ENCODE data around the gene S100A12.

S100A12 gene

DNA sequence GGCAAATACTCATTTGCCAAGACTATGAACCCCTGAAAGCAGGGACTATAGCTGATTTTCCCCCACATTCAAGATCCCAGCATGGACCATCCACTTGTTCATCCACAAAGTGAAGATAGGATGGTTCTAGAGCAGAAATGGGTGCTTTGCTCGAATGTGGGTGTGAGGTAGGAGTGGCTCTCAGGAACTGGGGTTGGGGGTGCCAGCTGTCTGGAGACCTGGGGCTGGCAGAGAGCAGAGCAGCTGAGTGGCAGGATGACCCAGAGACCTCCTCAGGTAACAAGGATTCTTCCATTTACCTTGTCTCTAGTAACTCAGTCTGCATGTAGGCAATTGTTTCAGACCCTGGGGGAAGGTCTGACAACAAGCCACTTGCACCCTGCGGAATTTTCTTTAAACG lies 11.8 kb downstream of the S100A12 start:
- TF ChIP-seq EZH2phosphoT487 (IDR thresholded peaks at IDR 0.05; ENCODE audit: borderline replicate concordance, low read length): no peak
- TF ChIP-seq, protein P1, sequence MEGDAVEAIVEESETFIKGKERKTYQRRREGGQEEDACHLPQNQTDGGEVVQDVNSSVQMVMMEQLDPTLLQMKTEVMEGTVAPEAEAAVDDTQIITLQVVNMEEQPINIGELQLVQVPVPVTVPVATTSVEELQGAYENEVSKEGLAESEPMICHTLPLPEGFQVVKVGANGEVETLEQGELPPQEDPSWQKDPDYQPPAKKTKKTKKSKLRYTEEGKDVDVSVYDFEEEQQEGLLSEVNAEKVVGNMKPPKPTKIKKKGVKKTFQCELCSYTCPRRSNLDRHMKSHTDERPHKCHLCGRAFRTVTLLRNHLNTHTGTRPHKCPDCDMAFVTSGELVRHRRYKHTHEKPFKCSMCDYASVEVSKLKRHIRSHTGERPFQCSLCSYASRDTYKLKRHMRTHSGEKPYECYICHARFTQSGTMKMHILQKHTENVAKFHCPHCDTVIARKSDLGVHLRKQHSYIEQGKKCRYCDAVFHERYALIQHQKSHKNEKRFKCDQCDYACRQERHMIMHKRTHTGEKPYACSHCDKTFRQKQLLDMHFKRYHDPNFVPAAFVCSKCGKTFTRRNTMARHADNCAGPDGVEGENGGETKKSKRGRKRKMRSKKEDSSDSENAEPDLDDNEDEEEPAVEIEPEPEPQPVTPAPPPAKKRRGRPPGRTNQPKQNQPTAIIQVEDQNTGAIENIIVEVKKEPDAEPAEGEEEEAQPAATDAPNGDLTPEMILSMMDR (IDR thresholded peaks at IDR 0.05; ENCODE audit: low read depth, low read length, poor library complexity, severe bottlenecking): no peak
- Histone ChIP-seq H3K9me3 (ENCODE audit: control insufficient read depth, insufficient read depth, low read length) (no peaks in the 10 kb centered on the region), H3K4me2 (ENCODE audit: low read length) (no peak overlapping the region), H3F3A (ENCODE audit: control insufficient read depth, insufficient read depth) (no peaks in the 10 kb centered on the region), H3K27me3 (ENCODE audit: control insufficient read depth, low read length) (peaks cover 11% of the 10 kb centered on the region), H3K36me3 (ENCODE audit: control insufficient read depth, low read length) (no peaks in the 10 kb centered on the region), H3K79me2 (ENCODE audit: control insufficient read depth, low read length) (no peaks in the 10 kb centered on the region), H3K9me2 (replicated peaks; ENCODE audit: control insufficient read depth, low read length) (no peaks in the 10 kb centered on the region), H3K27ac (ENCODE audit: low read depth, low read length) (no peak overlapping the region), H4K20me1 (ENCODE audit: control insufficient read depth, insufficient read depth, low read depth, low read length) (no peaks in the 10 kb centered on the region; the same call in 1 of the 2 replicates), H3K4me3 (ENCODE audit: low read length) (no peak overlapping the region), H3K4me1 (ENCODE audit: control insufficient read depth, low read length) (no peaks in the 10 kb centered on the region)

DNA sequence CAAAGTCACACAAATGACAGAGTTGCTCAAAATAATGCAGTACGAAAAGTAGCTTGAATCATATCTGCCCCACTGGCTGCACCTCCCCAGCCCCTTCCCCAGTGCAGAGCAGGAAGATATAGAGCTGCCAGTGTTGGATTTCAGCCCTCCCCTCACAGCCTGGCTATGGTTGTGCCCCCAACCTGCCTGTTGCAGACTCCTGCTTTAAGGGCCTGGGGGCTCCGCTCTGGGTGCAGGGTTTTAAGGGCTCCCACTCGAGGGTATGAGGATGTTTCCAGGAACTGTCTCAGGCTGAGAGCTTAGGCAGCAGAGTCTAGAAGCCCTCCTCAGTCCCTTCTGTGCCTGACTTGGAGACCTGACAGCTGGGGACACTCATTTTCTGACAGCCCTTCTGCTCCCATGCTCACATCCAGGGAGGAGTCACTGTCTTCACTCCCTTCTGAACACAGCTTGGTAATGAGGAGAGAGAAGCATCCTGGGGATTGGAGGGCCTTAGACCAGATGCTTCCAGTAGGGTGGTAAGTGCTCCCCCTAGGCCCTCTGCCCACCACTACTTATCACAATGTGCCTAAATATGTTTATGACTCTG lies 13.1 kb downstream of the S100A12 start:
- no peak for TF ChIP-seq EZH2phosphoT487 (IDR thresholded peaks at IDR 0.05; ENCODE audit: borderline replicate concordance, low read length)
- TF ChIP-seq, protein P1 (IDR thresholded peaks at IDR 0.05; ENCODE audit: low read depth, low read length, poor library complexity, severe bottlenecking): no peak
- no peaks in the 10 kb centered on the region for H3K9me3 ChIP-seq (ENCODE audit: control insufficient read depth, insufficient read depth, low read length)
- H3K4me2 ChIP-seq (ENCODE audit: low read length): no peak overlapping the region
- no peaks in the 10 kb centered on the region for H3K4me1 ChIP-seq (ENCODE audit: control insufficient read depth, low read length)
- H3K4me3 ChIP-seq (ENCODE audit: low read length): no peak overlapping the region
- H4K20me1 ChIP-seq (ENCODE audit: control insufficient read depth, insufficient read depth, low read depth, low read length): no peaks in the 10 kb centered on the region; the same call in 1 of the 2 replicates
- no peaks in the 10 kb centered on the region for H3K79me2 ChIP-seq (ENCODE audit: control insufficient read depth, low read length)
- H3K36me3 ChIP-seq (ENCODE audit: control insufficient read depth, low read length): no peaks in the 10 kb centered on the region
- H3K27me3 ChIP-seq (ENCODE audit: control insufficient read depth, low read length): peaks cover 11% of the 10 kb centered on the region
- H3K9me2 ChIP-seq (replicated peaks; ENCODE audit: control insufficient read depth, low read length): no peaks in the 10 kb centered on the region
- no peaks in the 10 kb centered on the region for H3F3A ChIP-seq (ENCODE audit: control insufficient read depth, insufficient read depth)
- H3K27ac ChIP-seq (ENCODE audit: low read depth, low read length): no peak overlapping the region

DNA sequence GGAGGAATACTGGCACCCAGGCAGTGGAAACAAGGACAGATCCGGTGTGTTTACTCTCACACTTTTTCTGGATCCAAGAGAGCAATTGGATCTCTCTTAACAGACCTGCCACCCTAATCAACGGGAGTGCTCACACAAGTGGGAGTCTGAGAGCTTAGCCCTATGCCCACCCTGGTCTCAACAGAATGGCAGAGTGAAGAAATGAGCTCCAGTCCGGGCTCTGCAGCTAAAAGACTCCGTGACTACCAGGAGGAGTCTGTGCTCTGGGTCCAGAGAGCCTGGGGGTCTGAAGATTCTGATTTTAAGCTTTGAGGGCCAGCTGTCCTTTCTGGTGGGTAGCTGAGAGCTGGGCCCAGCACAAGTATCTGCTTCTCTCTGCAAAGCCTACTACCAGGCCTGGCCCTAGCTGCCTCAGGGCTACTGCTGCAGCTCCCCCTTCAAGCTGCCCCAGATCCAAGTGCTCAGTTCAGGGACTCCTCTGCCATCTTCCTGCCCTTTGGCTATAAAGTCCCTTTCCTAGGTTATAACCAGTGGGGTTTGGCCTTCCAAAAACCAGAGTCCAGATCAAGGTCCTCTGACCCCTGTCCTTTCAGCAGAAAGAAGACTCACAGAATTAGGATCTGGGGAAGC lies 13.8 kb downstream of the S100A12 start:
- no peaks in the 10 kb centered on the region for H3F3A ChIP-seq (ENCODE audit: control insufficient read depth, insufficient read depth)
- H3K27me3 ChIP-seq (ENCODE audit: control insufficient read depth, low read length): peaks cover 8% of the 10 kb centered on the region
- no peak overlapping the region for H3K4me2 ChIP-seq (ENCODE audit: low read length)
- H3K79me2 ChIP-seq (ENCODE audit: control insufficient read depth, low read length): no peaks in the 10 kb centered on the region
- no peaks in the 10 kb centered on the region; the same call in 1 of the 2 replicates for H4K20me1 ChIP-seq (ENCODE audit: control insufficient read depth, insufficient read depth, low read depth, low read length)
- no peak overlapping the region for H3K27ac ChIP-seq (ENCODE audit: low read depth, low read length)
- TF ChIP-seq, protein P1 (IDR thresholded peaks at IDR 0.05; ENCODE audit: low read depth, low read length, poor library complexity, severe bottlenecking): no peak
- TF ChIP-seq EZH2phosphoT487 (IDR thresholded peaks at IDR 0.05; ENCODE audit: borderline replicate concordance, low read length): no peak
- H3K36me3 ChIP-seq (ENCODE audit: control insufficient read depth, low read length): no peaks in the 10 kb centered on the region
- H3K9me2 ChIP-seq (replicated peaks; ENCODE audit: control insufficient read depth, low read length): no peaks in the 10 kb centered on the region
- no peaks in the 10 kb centered on the region for H3K4me1 ChIP-seq (ENCODE audit: control insufficient read depth, low read length)
- no peaks in the 10 kb centered on the region for H3K9me3 ChIP-seq (ENCODE audit: control insufficient read depth, insufficient read depth, low read length)
- no peak overlapping the region for H3K4me3 ChIP-seq (ENCODE audit: low read length)
